GM12891 (cell line): ENCODE measurements around the gene ZDHHC8.

Experiments used
- POLR2A ChIP-seq: IDR thresholded peaks from 2 replicates; pipeline ENCODE4 v1.6.1; 2011; ENCODE audit warnings: low read depth, low read length, control low read depth
- POLR2AphosphoS5 ChIP-seq: IDR thresholded peaks from 2 replicates; pipeline ENCODE4 v1.6.1; 2011; ENCODE audit warnings: low read depth, low read length, control low read depth
- TAF1 ChIP-seq: IDR thresholded peaks from 2 replicates; pipeline ENCODE4 v1.6.1; 2011; ENCODE audit warnings: low read depth, low read length, control low read depth

DNA sequence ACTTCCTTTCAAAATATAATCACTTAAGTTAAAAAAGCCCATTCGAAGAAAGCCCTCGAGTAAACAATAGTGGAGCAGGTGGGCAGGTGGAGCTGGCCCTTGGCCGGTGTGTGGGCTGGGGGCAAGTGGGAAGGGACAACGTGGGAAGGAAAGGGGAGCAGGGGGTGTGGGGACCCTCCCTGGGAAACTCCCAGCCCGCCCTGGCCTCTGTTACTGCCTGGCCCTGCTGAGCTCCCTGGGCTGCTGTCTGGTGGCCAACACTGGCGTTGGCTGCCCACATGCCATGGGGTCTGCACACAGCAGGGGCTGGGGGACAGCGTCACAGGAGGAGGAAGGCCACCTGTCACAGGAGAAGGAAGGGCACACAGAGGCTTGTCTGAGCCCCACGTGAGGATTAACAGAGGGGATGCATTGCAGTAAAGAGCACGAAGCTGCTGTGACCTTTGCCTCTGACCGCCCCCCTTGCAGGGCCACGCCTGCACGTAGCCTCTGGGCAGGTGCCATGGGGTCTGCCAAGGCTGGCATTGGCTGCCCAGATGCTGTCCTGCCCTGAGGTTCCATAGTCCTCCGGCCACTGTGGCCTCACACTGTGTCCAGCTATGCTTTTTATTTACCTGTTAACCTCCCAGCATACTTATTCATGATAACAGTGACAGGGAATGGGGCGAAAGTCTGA lies 55.4 kb downstream of the ZDHHC8 start:
- TF ChIP-seq TAF1 (no peak), POLR2A (no peak), POLR2AphosphoS5 (no peak)
